GM11168 (cell line): ENCODE measurements around the gene SLC35G3.

ENCODE experiments used
- in situ Hi-C: fragments of 300-500 bp; cut with MboI; formaldehyde crosslinking; loops from one replicate; pipeline ENCODE4 v1.12.0; 2022; ENCODE audit warnings: low sequenced_read_pairs; ENCODE audit not compliant: unreplicated experiment

Gene SLC35G3

GRCh38 chr17:35169835-35170363 lies 24.3 kb downstream of the SLC35G3 start:
- in situ Hi-C loops: loop anchor here (10.0 to 25.0 kb wide), 2 partner anchors 365 to 567 kb away; partner anchors contain the start of genes RASL10B and SLFN12L

GRCh38 chr17:35167666-35168065 lies 26.5 kb downstream of the SLC35G3 start:
- in situ Hi-C loops: loop anchor here (10.0 to 25.0 kb wide), 2 partner anchors 367 to 570 kb away; partner anchors contain the start of genes RASL10B and SLFN12L

GRCh38 chr17:35167046-35167445 lies 27.1 kb downstream of the SLC35G3 start:
- in situ Hi-C loops: loop anchor here (10.0 to 25.0 kb wide), 2 partner anchors 368 to 570 kb away; partner anchors contain the start of genes RASL10B and SLFN12L

GRCh38 chr17:35166526-35166925 lies 27.7 kb downstream of the SLC35G3 start:
- in situ Hi-C loops: loop anchor here (10.0 to 25.0 kb wide), 2 partner anchors 368 to 571 kb away; partner anchors contain the start of genes RASL10B and SLFN12L

GRCh38 chr17:35164716-35165115 lies 29.5 kb downstream of the SLC35G3 start:
- in situ Hi-C loops: loop anchor here (10.0 to 25.0 kb wide), 2 partner anchors 370 to 573 kb away; partner anchors contain the start of genes RASL10B and SLFN12L

GRCh38 chr17:35163886-35164285 lies 30.3 kb downstream of the SLC35G3 start:
- in situ Hi-C loops: loop anchor here (10.0 to 25.0 kb wide), 2 partner anchors 371 to 573 kb away; partner anchors contain the start of genes RASL10B and SLFN12L

GRCh38 chr17:35162755-35163154 lies 31.4 kb downstream of the SLC35G3 start:
- in situ Hi-C loops: loop anchor here (10.0 to 25.0 kb wide), 2 partner anchors 372 to 575 kb away; partner anchors contain the start of genes RASL10B and SLFN12L

- in situ Hi-C loops: loop anchor here (10.0 to 25.0 kb wide), 2 partner anchors 373 to 576 kb away; partner anchors contain the start of genes RASL10B and SLFN12L
These were observed 32.9 kb downstream of the SLC35G3 start for GRCh38 chr17:35161281-35161761.

GRCh38 chr17:35160354-35161201 lies 33.6 kb downstream of the SLC35G3 start:
- in situ Hi-C loops: loop anchor here (10.0 to 25.0 kb wide), 2 partner anchors 374 to 577 kb away; partner anchors contain the start of genes RASL10B and SLFN12L

- in situ Hi-C loops: loop anchor here (10.0 to 25.0 kb wide), 2 partner anchors 375 to 577 kb away; partner anchors contain the start of genes RASL10B and SLFN12L
These were observed 34.3 kb downstream of the SLC35G3 start for GRCh38 chr17:35159940-35160339.

GRCh38 chr17:35155246-35155645 lies 38.9 kb downstream of the SLC35G3 start:
- in situ Hi-C loops: loop anchor here (25.0 kb wide), 1 partner anchor 582 kb away; the partner anchor contains the start of gene RASL10B

- in situ Hi-C loops: loop anchor here (25.0 kb wide), 1 partner anchor 583 kb away; the partner anchor contains the start of gene RASL10B
These were observed 39.7 kb downstream of the SLC35G3 start for GRCh38 chr17:35154196-35155165.

- in situ Hi-C loops: loop anchor here (25.0 kb wide), 1 partner anchor 585 kb away; the partner anchor contains the start of gene RASL10B
These were observed 41.6 kb downstream of the SLC35G3 start for GRCh38 chr17:35152421-35153140.

- in situ Hi-C loops: loop anchor here (25.0 kb wide), 1 partner anchor 586 kb away; the partner anchor contains the start of gene RASL10B
These were observed 43.1 kb downstream of the SLC35G3 start for GRCh38 chr17:35151080-35151479.

- in situ Hi-C loops: loop anchor here (25.0 kb wide), 1 partner anchor 587 kb away; the partner anchor contains the start of gene RASL10B
These were observed 44.3 kb downstream of the SLC35G3 start for GRCh38 chr17:35149941-35150340.

- in situ Hi-C loops: no loop called here
These were observed 46.0 kb downstream of the SLC35G3 start for GRCh38 chr17:35148144-35148543.

- in situ Hi-C loops: no loop called here
These were observed 46.8 kb downstream of the SLC35G3 start, which contains the start of gene UNC45B for GRCh38 chr17:35147375-35147905. TSS of gene UNC45B (plus strand) at chr17:35147817. CDS start at chr17:35148264, 447 bp downstream.
